MCF 10A (cell line): ENCODE data around the gene CRIM1. TPM values are rescaled to one million over a fixed set of nuclear protein-coding genes. Genes with fewer than 3 reads are reported as not detected.

Experiments used
- BruUV-seq: library from RNA; stranded (reverse); fragments of 400-500 nt; replicated peaks from 2 replicates; lab custom pipeline; 2021; lab: Mats Ljungman, UMichigan
- CTCF ChIA-PET: fragments of 300-600 bp; sonication (Branson Sonifier 250); formaldehyde crosslinking; extraction: SDS; loops from one replicate; lab custom pipeline; 2021; ENCODE audit warnings: antibody characterized with exemption, inconsistent platforms; lab: Yijun Ruan, JAX
- POLR2A ChIA-PET: fragments of 300-600, 350-650 bp; sonication (Branson Sonifier 250); formaldehyde crosslinking; extraction: SDS; loops from one replicate; lab custom pipeline; 2020; ENCODE audit warnings: antibody characterized with exemption, inconsistent platforms; lab: Yijun Ruan, JAX
- DNase-seq: peaks from one replicate; pipeline ENCODE4 v3.0.0-alpha.2; 2018; ENCODE audit not compliant: unreplicated experiment
- H3K27ac Mint-ChIP-seq: one replicate; pipeline ENCODE4 v1.8.0; 2022; ENCODE audit warnings: mild to moderate bottlenecking, low read depth, mixed read lengths; ENCODE audit not compliant: unreplicated experiment
- H3K27me3 Mint-ChIP-seq: one replicate; pipeline ENCODE4 v1.8.0; 2022; ENCODE audit warnings: mixed read lengths; ENCODE audit not compliant: insufficient read depth, unreplicated experiment
- H3K36me3 Mint-ChIP-seq: one replicate; pipeline ENCODE4 v1.8.0; 2022; ENCODE audit warnings: mild to moderate bottlenecking, moderate library complexity, mixed read lengths; ENCODE audit not compliant: insufficient read depth, unreplicated experiment
- H3K4me1 Mint-ChIP-seq: one replicate; pipeline ENCODE4 v1.8.0; 2022; ENCODE audit warnings: mixed read lengths; ENCODE audit not compliant: insufficient read depth, unreplicated experiment
- H3K4me3 Mint-ChIP-seq: one replicate; pipeline ENCODE4 v1.8.0; 2022; ENCODE audit warnings: mild to moderate bottlenecking, moderate library complexity, mixed read lengths; ENCODE audit not compliant: unreplicated experiment
- H3K9me3 Mint-ChIP-seq: one replicate; pipeline ENCODE4 v1.8.0; 2022; ENCODE audit warnings: mixed read lengths; ENCODE audit not compliant: unreplicated experiment
- CTCF ChIP-seq: fragments of 200-600 bp; IDR thresholded peaks from one replicate; pipeline ENCODE4 v1.8.0; 2022; ENCODE audit warnings: antibody characterized with exemption, mild to moderate bottlenecking; ENCODE audit not compliant: unreplicated experiment
- intact Hi-C: fragments of 100-400 bp; cut with micrococcal nuclease; formaldehyde crosslinking; loops from 2 replicates; pipeline ENCODE4 v1.14.1; 2022
- total RNA-seq: library from RNA; stranded (reverse); gene quantifications from 2 replicates; pipeline ENCODE4 v1.2.3, GENCODE V29; 2022

Gene CRIM1
- total RNA-seq, 1 experiment from 2014 or later, result 185 TPM

- TF ChIP-seq CTCF, result no peak
- Mint-ChIP-seq H3K9me3 (no peaks in the 10 kb centered on the region), H3K36me3 (peaks cover 87% of the 10 kb centered on the region), H3K4me3 (no peak overlapping the region), H3K4me1 (peaks cover 3% of the 10 kb centered on the region), H3K27ac (no peak overlapping the region), H3K27me3 (no peaks in the 10 kb centered on the region)
- intact Hi-C loops, result no loop called here
- ChIA-PET CTCF (interaction anchor here (2.5 kb wide), 1 partner anchor 110 kb away, joined by 15 read pairs; no protein-coding TSS in a partner anchor), POLR2A (interaction anchor here (1.1 to 2.9 kb wide), 3 partner anchors 8 to 64 kb away, joined by 3 to 11 read pairs (median 7); no protein-coding TSS in a partner anchor)
- no peak for DNase-seq
- BruUV-seq, result no TSS peak
These were observed 199.0 kb downstream of the CRIM1 start for GRCh38 chr2:36554531-36554930.

- no peak for TF ChIP-seq CTCF
- Mint-ChIP-seq H3K9me3 (no peaks in the 10 kb centered on the region), H3K4me1 (peaks cover 5% of the 10 kb centered on the region), H3K27ac (no peak overlapping the region), H3K27me3 (no peaks in the 10 kb centered on the region), H3K4me3 (no peak overlapping the region), H3K36me3 (peaks cover 77% of the 10 kb centered on the region)
- intact Hi-C loops, result no loop called here
- no TSS peak for BruUV-seq
- ChIA-PET POLR2A (interaction anchor here (3.9 kb wide), 1 partner anchor 12 kb away, joined by 23 read pairs; no protein-coding TSS in a partner anchor), CTCF (interaction anchor here (0.7 to 1.7 kb wide), 5 partner anchors 10 to 215 kb away, joined by 3 to 5 read pairs (median 4); no protein-coding TSS in a partner anchor)
- no peak for DNase-seq
These were observed 200.2 kb downstream of the CRIM1 start for GRCh38 chr2:36555789-36556188.

DNA sequence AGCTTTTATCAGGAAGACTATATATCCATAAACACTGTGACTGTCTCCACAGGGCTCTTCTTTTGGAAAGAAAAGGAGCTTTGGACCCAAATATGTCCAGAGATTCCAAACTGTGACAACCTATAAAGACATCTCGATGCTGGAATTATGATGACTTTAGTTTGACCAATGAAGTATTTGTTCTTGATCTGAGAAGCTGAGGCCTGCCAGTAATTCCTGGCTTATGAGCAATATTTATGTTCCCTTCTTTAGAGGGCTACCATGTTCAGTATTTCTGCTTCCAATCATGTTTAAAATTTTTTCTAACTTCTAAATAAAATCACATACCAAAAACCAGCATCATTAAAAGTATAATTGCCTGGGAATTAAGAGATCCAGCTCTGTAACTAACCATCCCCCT lies 201.3 kb downstream of the CRIM1 start:
- DNase-seq, result no peak
- Mint-ChIP-seq H3K36me3 (peaks cover 73% of the 10 kb centered on the region), H3K4me3 (no peak overlapping the region), H3K9me3 (no peaks in the 10 kb centered on the region), H3K27me3 (no peaks in the 10 kb centered on the region), H3K27ac (no peak overlapping the region), H3K4me1 (peaks cover 13% of the 10 kb centered on the region)
- no TSS peak for BruUV-seq
- intact Hi-C loops, result no loop called here
- ChIA-PET CTCF (interaction anchor here (0.5 to 1.8 kb wide), 7 partner anchors 11 to 229 kb away, joined by 3 to 5 read pairs (median 4); no protein-coding TSS in a partner anchor), POLR2A (interaction anchor here (0.6 to 3.9 kb wide), 4 partner anchors 11 to 190 kb away, joined by 3 to 23 read pairs (median 3); no protein-coding TSS in a partner anchor)
- no peak for TF ChIP-seq CTCF

DNA sequence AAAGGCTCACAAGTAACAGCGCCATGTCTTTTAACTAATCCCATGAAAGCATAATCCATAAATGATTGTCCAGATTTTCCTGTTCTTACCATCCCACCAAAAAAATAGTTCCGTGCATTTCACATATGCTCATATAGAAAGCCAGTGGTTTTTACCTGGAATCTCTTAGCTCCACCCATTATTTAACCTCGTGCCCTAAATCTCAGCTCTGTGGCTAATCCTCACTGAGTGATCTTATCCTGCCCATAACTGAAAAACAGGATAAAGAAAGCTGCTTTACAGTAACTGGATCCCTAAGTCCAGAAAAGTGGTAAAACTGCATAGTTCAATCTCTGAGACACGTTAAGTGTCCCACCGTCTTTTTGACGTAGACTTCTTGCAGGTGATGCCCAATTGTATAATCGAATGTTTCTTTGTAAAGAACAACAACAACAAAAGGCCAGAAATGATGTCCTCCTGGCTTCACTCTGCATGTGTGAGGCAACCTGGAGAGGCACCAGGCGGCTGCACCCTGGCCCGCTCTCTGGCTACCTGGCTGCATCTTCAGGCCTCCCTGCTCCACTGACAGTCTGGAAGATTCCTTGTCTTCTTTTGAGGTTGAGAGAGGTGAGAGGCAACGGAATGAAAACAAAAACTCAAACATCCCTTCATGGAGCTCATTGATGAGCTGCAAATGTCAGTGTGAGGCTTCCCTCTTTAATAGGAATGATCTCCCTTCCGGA lies 203.8 kb downstream of the CRIM1 start:
- BruUV-seq, result no TSS peak
- no peaks in the 10 kb centered on the region for H3K27me3 Mint-ChIP-seq
- ChIA-PET CTCF (interaction anchor here (0.7 to 1.8 kb wide), 4 partner anchors 14 to 475 kb away, joined by 3 to 7 read pairs (median 6); no protein-coding TSS in a partner anchor), POLR2A (interaction anchor here (0.6 to 3.9 kb wide), 6 partner anchors 10 to 766 kb away, joined by 3 to 23 read pairs (median 4); no protein-coding TSS in a partner anchor)
- no peak overlapping the region for H3K27ac Mint-ChIP-seq
- peaks cover 35% of the 10 kb centered on the region for H3K4me1 Mint-ChIP-seq
- no peak for DNase-seq
- no peaks in the 10 kb centered on the region for H3K9me3 Mint-ChIP-seq
- peaks cover 51% of the 10 kb centered on the region for H3K36me3 Mint-ChIP-seq
- intact Hi-C loops, result no loop called here
- no peak for TF ChIP-seq CTCF
- no peak overlapping the region for H3K4me3 Mint-ChIP-seq
